ENCODE measurements around the gene CMKLR1. TPM values are rescaled to one million over a fixed set of nuclear protein-coding genes. Genes with fewer than 3 reads are reported as not detected.

Gene CMKLR1
- total and polyA plus RNA-seq, 9 of the 15 experiments (the other 6 are each of a cell fraction or from before 2014, with no cell fraction given): 0.11 to 1.4 (median 0.20) TPM

DNA sequence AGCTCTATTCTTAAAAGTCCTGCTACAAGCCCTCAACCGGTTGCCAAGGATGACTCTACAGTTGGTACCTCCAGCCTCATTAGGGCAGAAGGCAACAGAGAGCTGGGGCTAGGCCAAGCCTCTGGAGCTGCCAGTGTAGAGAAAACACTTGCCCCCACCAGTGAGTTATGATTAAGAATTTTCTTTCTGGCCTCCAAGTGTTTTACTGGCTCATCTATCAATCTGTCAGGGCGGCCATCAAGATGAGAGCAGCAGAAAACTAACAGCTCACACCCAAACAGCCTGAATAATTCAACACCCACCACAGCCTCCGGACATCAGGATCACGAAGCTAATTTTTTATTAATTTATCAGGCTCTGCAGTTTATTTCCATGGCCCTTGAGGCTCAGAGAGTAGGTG is 40.7 kb upstream of the CMKLR1 start:
- Histone ChIP-seq H3K4me3 (no peak overlapping the region), H3K9me3 (replicated peaks; ENCODE audit: control insufficient read depth, insufficient read depth, low read depth, low read length) (no peaks in the 10 kb centered on the region), H2AFZ (ENCODE audit: low read depth, low read length) (no peak overlapping the region), H3K36me3 (ENCODE audit: control insufficient read depth, insufficient read depth, low read length) (no peaks in the 10 kb centered on the region), H3K9me1 (ENCODE audit: control insufficient read depth, insufficient read depth, low read length) (no peaks in the 10 kb centered on the region), H3K79me2 (ENCODE audit: control insufficient read depth, insufficient read depth, low read length) (no peaks in the 10 kb centered on the region), H4K20me1 (replicated peaks; ENCODE audit: control insufficient read depth, insufficient read depth, low read length) (no peaks in the 10 kb centered on the region), H3K9ac (ENCODE audit: insufficient read depth in 1 of 2, low read depth in 2 of 2, low read length in 2 of 2) (no peak overlapping the region), H3K4me2 (ENCODE audit: insufficient read depth, low read length) (no peak overlapping the region), H3K27me3 (ENCODE audit: control insufficient read depth in 2 of 2, insufficient read depth in 2 of 2, low read length in 2 of 2) (no peaks in the 10 kb centered on the region), H3K27ac (ENCODE audit: extremely low read depth, low read depth, low read length) (no peak overlapping the region), H3K4me1 (replicated peaks in 1 of 2; ENCODE audit: control insufficient read depth in 2 of 2, insufficient read depth in 2 of 2, low read length in 2 of 2) (no peaks in the 10 kb centered on the region)
- no TSS peak for BruUV-seq (replicated peaks)
- 0% methylated on average over 4 of the region's 4 CpGs for WGBS (ENCODE audit: insufficient coverage, low coverage, missing lambda C conversion rate)
- in situ Hi-C loops (cut with MboI) (no loop called here), intact Hi-C loops (cut with micrococcal nuclease) (no loop called here)
- POLR2A ChIA-PET: no interaction called here
- CTCF ChIA-PET (ENCODE audit: low intra/inter-chr PET ratio): no interaction called here
- FAIRE-seq: no peak
- no peak for ATAC-seq
- no peak for DNase-seq (ENCODE audit: extremely low read depth in 1 of 4, low spot score in 3 of 4)
- TF ChIP-seq GABPB1 (CRISPR knock-in tag; IDR thresholded peaks at IDR 0.05) (no peak), MXI1 (IDR thresholded peaks at IDR 0.05; ENCODE audit: low read depth, low read length) (no peak), MEIS2 (IDR thresholded peaks at IDR 0.05; ENCODE audit: partially characterized antibody) (peak; percentile 28)
- TF ChIP-seq, protein P1, sequence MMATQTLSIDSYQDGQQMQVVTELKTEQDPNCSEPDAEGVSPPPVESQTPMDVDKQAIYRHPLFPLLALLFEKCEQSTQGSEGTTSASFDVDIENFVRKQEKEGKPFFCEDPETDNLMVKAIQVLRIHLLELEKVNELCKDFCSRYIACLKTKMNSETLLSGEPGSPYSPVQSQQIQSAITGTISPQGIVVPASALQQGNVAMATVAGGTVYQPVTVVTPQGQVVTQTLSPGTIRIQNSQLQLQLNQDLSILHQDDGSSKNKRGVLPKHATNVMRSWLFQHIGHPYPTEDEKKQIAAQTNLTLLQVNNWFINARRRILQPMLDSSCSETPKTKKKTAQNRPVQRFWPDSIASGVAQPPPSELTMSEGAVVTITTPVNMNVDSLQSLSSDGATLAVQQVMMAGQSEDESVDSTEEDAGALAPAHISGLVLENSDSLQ (IDR thresholded peaks at IDR 0.05): 0 out of 2 replicates have a peak, but pooled peaks have one; percentile 34

DNA sequence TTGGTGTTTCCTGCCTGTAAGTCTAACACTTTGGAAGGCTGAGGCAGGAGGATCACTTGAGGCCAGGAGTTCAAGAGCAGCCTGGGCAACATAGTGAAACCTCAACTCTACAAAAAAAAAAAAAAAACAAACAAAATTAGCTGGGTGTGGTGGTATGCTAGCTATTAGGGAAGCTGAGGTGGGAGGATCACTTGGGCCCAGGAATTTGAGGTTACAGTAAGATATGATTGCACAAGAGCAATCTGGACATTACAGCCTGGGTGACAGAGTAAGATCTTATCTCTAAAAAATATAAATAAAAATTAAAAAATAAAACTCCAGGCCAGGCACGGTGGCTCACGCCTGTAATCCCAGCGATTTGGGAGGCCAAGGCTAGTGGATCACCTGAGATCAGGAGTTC is 39.8 kb upstream of the CMKLR1 start:
- Histone ChIP-seq H3K9me1 (ENCODE audit: control insufficient read depth, insufficient read depth, low read length) (no peaks in the 10 kb centered on the region), H3K27me3 (ENCODE audit: control insufficient read depth in 2 of 2, insufficient read depth in 2 of 2, low read length in 2 of 2) (no peaks in the 10 kb centered on the region), H2AFZ (ENCODE audit: low read depth, low read length) (no peak overlapping the region), H3K79me2 (ENCODE audit: control insufficient read depth, insufficient read depth, low read length) (no peaks in the 10 kb centered on the region), H4K20me1 (replicated peaks; ENCODE audit: control insufficient read depth, insufficient read depth, low read length) (no peaks in the 10 kb centered on the region), H3K4me2 (ENCODE audit: insufficient read depth, low read length) (no peak overlapping the region), H3K4me1 (replicated peaks in 1 of 2; ENCODE audit: control insufficient read depth in 2 of 2, insufficient read depth in 2 of 2, low read length in 2 of 2) (no peaks in the 10 kb centered on the region), H3K36me3 (ENCODE audit: control insufficient read depth, insufficient read depth, low read length) (no peaks in the 10 kb centered on the region), H3K9ac (ENCODE audit: insufficient read depth in 1 of 2, low read depth in 2 of 2, low read length in 2 of 2) (no peak overlapping the region), H3K9me3 (replicated peaks; ENCODE audit: control insufficient read depth, insufficient read depth, low read depth, low read length) (no peaks in the 10 kb centered on the region), H3K27ac (ENCODE audit: extremely low read depth, low read depth, low read length) (no peak overlapping the region), H3K4me3 (no peak overlapping the region)
- FAIRE-seq (no peak), ATAC-seq (no peak), DNase-seq (ENCODE audit: extremely low read depth in 1 of 4, low spot score in 3 of 4) (no peak)
- POLR2A ChIA-PET: no interaction called here
- 0% methylated on average over 3 of the region's 3 CpGs for whole genome bisulfite sequencing (ENCODE audit: insufficient coverage, low coverage, missing lambda C conversion rate)
- BruUV-seq (replicated peaks): no TSS peak
- CTCF ChIA-PET (ENCODE audit: low intra/inter-chr PET ratio): no interaction called here
- in situ Hi-C loops (cut with MboI) (no loop called here), intact Hi-C loops (cut with micrococcal nuclease) (no loop called here)
- no peak for TF ChIP-seq FUS (optimal IDR thresholded peaks at IDR 0.05; ENCODE audit: low read depth, low read length)
- TF ChIP-seq DMBX1 (CRISPR knock-in tag; IDR thresholded peaks at IDR 0.05; ENCODE audit: borderline replicate concordance): no peak
- no peak for TF ChIP-seq ZKSCAN3 (CRISPR knock-in tag; IDR thresholded peaks at IDR 0.05)
- TF ChIP-seq RUNX1 (IDR thresholded peaks at IDR 0.05; ENCODE audit: low read depth): no peak
- no peak for TF ChIP-seq ZNF384 (IDR thresholded peaks at IDR 0.05; ENCODE audit: low read depth, low read length)
- TF ChIP-seq PRPF4 (IDR thresholded peaks at IDR 0.05; ENCODE audit: insufficient read depth, low read depth, low read length, poor library complexity, severe bottlenecking): no peak
- TF ChIP-seq SRSF3 (IDR thresholded peaks at IDR 0.05; ENCODE audit: insufficient read depth, low read length): no peak
- no peak for TF ChIP-seq PTBP1 (IDR thresholded peaks at IDR 0.05; ENCODE audit: low read depth, low read length)
- TF ChIP-seq GTF2F1 (IDR thresholded peaks at IDR 0.05; ENCODE audit: low read depth, low read length): no peak
- no peak for TF ChIP-seq ZNF274 (IDR thresholded peaks at IDR 0.05; ENCODE audit: borderline replicate concordance, low read depth, low read length)
- TF ChIP-seq ARID2 (IDR thresholded peaks at IDR 0.05): no peak
- no peak for TF ChIP-seq ZNF695 (CRISPR knock-in tag; IDR thresholded peaks at IDR 0.05)

Data from K562 (cell line).